Mucosa of rectum (tissue), 2 donors: ENCODE measurements around the gene JAML.

ENCODE experiments used
- H3K27ac ChIP-seq, 2 donors: one replicate each; pipeline ENCODE4 v1.7.0; 2013; ENCODE audit warnings: inconsistent platforms in 2 of 2, low read depth in 2 of 2, low read length in 2 of 2
- H3K27me3 ChIP-seq, 2 donors: one replicate each; pipeline ENCODE4 v1.7.0; 2013; ENCODE audit warnings: low read length in 2 of 2; ENCODE audit not compliant: control insufficient read depth in 2 of 2, insufficient read depth in 2 of 2
- H3K36me3 ChIP-seq, 2 donors: one replicate each; pipeline ENCODE4 v1.7.0; 2013; ENCODE audit warnings: low read length in 2 of 2; ENCODE audit not compliant: control insufficient read depth in 2 of 2, insufficient read depth in 2 of 2
- H3K4me1 ChIP-seq, 2 donors: one replicate each; pipeline ENCODE4 v1.7.0; 2013; ENCODE audit warnings: low read length in 2 of 2, mild to moderate bottlenecking in 1 of 2; ENCODE audit not compliant: control insufficient read depth in 2 of 2, insufficient read depth in 2 of 2
- H3K4me3 ChIP-seq, 2 donors: one replicate each; pipeline ENCODE4 v1.7.0; 2013; ENCODE audit warnings: low read length in 2 of 2
- H3K9ac ChIP-seq, 2 donors: one replicate each; pipeline ENCODE4 v1.7.0; 2013; ENCODE audit warnings: low read length in 2 of 2, low read depth in 1 of 2, mild to moderate bottlenecking in 1 of 2
- H3K9me3 ChIP-seq, 2 donors: one replicate each; pipeline ENCODE4 v1.7.0; 2013; ENCODE audit warnings: low read length in 2 of 2; ENCODE audit not compliant: control insufficient read depth in 2 of 2
- donor health status: healthy.
- donor health status: Normal muscosa, but diverticular disease.

Gene JAML

DNA sequence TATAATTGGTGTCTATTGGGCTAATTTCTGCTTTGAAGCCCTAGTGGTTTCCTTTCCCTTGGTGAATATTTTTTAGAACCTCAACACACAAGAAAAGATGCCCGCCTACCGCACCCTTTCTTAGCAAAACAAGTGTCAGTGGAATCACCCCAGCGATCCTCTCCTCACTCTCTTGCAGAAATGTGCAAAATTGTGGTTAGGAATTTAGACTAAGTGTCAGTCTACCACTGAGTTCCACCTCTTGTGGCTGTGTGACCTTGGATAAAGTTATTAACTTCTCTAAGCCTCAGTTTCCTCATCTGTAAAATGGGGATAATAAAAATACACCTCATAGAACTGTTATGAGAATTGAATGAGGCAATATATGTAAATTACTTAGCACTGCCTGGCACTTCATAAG lies 5.3 kb upstream of the JAML start:
- Histone ChIP-seq H3K27me3 (no peaks in the 10 kb centered on the region), H3K9me3 (no peaks in the 10 kb centered on the region), H3K9ac (no peak overlapping the region), H3K27ac (peak overlapping the region; percentile 44 to 48), H3K36me3 (peaks cover 6 to 17% of the 10 kb centered on the region in 2 donors), H3K4me3 (no peak overlapping the region), H3K4me1 (peaks cover 0 to 6% of the 10 kb centered on the region in 2 donors)

DNA sequence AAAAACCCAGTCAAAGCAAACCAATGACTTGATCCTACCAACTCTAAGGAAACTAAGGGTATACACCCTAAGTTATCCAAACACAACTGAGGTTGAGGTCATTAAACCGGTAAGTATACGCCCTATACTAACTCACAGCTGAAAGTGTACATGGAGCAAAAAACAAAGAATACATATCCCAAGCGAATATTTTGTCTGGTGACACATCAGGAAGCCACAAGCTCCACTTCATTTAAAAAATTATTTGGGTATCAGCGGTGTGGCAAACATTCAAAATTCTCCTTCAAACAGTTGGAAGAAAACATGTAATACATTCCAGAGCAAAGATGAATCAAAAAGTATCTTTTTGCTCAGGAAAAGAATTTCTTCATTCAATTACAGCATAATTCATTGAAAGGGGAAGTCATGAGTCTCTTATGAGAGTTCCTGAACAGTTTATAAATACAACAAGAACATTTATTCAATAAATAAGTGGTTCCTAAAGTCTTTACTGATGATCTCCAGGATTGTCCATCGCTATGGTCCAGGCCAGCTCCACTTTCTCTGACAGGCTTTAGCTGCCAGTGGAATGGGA lies 4.5 kb upstream of the JAML start:
- peaks cover 0 to 7% of the 10 kb centered on the region in 2 donors for H3K4me1 ChIP-seq
- peak overlapping the region; percentile 44 to 48 for H3K27ac ChIP-seq
- peaks cover 6 to 10% of the 10 kb centered on the region in 2 donors for H3K36me3 ChIP-seq
- no peak overlapping the region for H3K4me3 ChIP-seq
- H3K9me3 ChIP-seq = no peaks in the 10 kb centered on the region
- H3K27me3 ChIP-seq = no peaks in the 10 kb centered on the region
- H3K9ac ChIP-seq = no peak overlapping the region

DNA sequence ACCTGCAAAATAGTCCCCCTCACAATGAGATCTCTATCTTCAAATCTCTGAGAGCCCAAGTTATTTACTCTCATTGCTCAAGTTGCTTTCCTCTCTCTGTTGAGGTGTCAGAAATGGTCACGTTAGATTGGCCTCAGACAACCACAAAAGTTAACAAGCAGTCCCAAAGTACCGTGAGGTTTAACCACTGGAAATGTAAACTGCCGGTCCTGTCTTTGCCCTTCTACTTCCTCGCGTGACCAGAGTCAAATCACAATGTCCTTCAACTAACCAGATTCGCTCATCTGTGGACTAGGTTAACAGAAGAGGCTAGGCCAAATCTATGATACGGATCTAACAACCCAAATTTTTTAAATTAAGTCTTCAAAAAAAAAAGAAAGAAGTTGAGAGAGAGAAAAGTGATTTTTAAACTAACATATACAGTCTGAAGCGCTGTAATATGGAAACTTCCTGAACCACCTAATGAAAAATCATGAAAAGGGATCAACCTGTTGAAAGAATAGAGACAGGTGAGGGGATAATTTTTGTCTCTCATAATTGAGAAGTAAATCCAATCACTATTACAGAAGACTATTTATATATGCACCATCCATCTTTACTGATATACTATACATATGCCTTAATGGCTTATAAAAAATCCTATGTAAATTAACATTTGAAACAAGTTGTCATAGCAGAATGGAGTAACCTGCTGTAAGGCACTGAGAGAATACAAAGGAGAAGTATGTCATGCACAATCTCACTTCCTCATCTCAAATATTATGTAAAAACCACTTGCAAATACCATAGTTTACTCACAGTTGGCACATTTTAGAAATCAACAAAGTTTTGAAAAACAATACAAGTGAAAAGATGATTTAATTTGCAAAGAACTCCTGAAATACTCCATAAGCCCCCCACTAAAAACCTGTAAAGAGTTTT lies 3.3 kb upstream of the JAML start:
- Histone ChIP-seq H3K27me3 (no peaks in the 10 kb centered on the region), H3K9me3 (no peaks in the 10 kb centered on the region), H3K4me1 (peaks cover 0 to 7% of the 10 kb centered on the region in 2 donors), H3K9ac (no peak overlapping the region), H3K36me3 (peaks cover 2 to 6% of the 10 kb centered on the region in 2 donors), H3K4me3 (no peak overlapping the region), H3K27ac (peak overlapping the region; percentile 26 to 43)

DNA sequence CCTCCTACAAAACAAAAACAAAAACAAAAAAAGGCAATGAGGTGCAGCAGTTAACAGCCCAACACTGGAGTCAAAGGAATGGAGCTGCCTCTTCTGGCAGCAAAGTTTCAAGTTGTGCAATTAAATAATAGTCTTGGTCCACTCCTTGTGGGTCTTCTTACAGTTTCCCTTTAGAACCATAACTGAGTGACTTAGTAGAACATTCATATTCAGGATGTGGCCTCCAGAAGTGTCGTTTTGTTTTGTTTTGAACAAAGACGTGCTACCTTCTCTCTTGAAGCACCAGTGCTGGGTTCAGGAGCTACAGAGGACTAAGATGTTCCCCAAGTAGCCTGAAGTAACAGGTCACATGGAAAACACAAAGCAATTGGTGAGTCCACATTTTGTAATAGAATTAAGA lies 2.0 kb upstream of the JAML start:
- Histone ChIP-seq H3K36me3 (peaks cover 0 to 3% of the 10 kb centered on the region in 2 donors), H3K27me3 (no peaks in the 10 kb centered on the region), H3K9me3 (no peaks in the 10 kb centered on the region), H3K27ac (peak overlapping the region; percentile 26 to 50), H3K4me1 (peaks cover 0 to 7% of the 10 kb centered on the region in 2 donors), H3K4me3 (no peak overlapping the region), H3K9ac (no peak overlapping the region)

DNA sequence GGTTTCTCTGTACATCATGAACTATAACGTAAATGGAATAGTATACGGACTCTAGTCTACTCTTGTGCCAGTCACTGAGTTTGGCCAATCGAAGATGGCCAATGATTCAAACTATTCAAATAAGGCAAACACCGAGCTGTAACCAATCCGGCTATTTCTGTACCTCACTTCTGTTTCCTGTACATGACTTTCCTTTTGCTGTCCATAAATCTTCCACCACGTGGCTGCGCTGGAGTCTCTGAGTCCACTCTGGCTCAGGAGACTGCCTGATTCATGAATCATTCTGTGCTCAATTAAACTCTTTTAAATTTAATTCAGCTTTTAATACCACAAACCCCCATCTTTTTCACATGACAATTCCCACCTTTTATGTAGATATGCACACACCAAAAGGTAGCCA lies 1.5 kb upstream of the JAML start:
- peaks cover 0 to 2% of the 10 kb centered on the region in 2 donors for H3K27me3 ChIP-seq
- no peak overlapping the region for H3K4me3 ChIP-seq
- H3K27ac ChIP-seq = peak overlapping the region in 1 of 2 donors; percentile 50
- H3K9ac ChIP-seq = no peak overlapping the region
- H3K9me3 ChIP-seq = no peaks in the 10 kb centered on the region
- peaks cover 0 to 3% of the 10 kb centered on the region in 2 donors for H3K36me3 ChIP-seq
- peaks cover 0 to 7% of the 10 kb centered on the region in 2 donors for H3K4me1 ChIP-seq

DNA sequence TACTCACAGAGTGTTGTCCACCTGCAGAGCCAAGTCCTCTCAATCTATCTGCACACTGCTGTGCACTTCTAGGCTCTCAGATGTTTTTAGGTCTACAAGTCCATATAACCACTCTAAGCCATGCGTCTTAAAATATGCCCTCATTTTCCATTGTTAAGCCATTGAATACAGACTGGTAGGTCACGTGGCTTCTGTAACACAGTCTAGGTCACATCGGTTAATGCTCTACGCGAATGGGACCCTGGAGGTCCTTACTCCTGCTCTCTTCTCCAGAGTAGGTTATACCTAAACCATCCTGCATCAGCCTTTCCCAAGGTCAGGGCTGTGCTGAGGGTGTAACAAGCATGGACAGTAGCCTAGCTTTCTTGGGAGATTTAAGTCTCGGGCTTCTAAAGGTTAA lies 819 bp downstream of the JAML start:
- peak overlapping the region in 1 of 2 donors; percentile 29 for H3K9ac ChIP-seq
- H3K4me3 ChIP-seq = peak overlapping the region in 1 of 2 donors; percentile 29
- no peaks in the 10 kb centered on the region for H3K36me3 ChIP-seq
- H3K27ac ChIP-seq = peak overlapping the region; percentile 12 to 19
- H3K9me3 ChIP-seq = no peaks in the 10 kb centered on the region
- peaks cover 0 to 7% of the 10 kb centered on the region in 2 donors for H3K4me1 ChIP-seq
- H3K27me3 ChIP-seq = peaks cover 0 to 3% of the 10 kb centered on the region in 2 donors

DNA sequence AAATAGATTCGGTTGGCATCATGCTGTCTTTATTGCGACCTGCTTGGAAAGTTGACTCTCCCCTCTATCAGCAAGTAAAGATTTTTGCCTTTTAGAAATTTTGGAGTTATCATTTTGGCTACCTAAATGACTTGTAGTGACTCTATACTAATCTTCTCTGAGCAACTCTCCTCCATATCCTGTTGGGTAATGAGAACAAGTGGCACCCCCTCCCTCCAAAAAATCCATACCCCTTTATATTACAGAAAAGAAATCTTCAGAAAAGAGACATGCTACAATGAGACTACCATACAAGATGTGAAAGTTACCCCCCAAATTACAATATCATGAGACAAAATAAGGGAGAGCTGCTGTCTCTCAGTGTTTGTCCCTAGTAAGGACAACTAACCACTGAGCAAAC lies 1.2 kb downstream of the JAML start:
- Histone ChIP-seq H3K4me3 (peak overlapping the region in 1 of 2 donors; percentile 29), H3K36me3 (no peaks in the 10 kb centered on the region), H3K9me3 (no peaks in the 10 kb centered on the region), H3K9ac (peak overlapping the region in 1 of 2 donors; percentile 29), H3K4me1 (peaks cover 0 to 7% of the 10 kb centered on the region in 2 donors), H3K27me3 (peaks cover 0 to 3% of the 10 kb centered on the region in 2 donors), H3K27ac (peak overlapping the region; percentile 12 to 19)

DNA sequence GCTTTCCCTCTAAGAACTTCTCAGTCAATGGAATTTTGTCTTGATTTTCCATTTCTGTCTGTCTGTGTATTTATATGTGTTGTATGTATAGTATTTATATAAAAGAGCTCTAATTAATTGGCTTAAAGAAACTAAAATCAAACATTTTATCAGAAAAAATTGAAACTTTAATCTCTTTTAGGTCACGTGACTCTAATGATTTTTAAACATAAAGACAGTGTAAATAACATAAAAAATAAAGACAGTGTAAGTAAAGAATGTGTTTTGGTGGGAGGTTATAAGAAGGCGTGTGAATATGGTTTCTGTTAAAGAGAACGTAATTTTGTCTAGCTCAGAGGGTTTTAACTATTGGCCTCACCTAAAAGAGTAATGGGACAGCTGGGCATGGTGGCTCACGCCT lies 2.4 kb downstream of the JAML start:
- Histone ChIP-seq H3K9ac (no peak overlapping the region), H3K4me3 (peak overlapping the region in 1 of 2 donors; percentile 29), H3K27me3 (peaks cover 0 to 3% of the 10 kb centered on the region in 2 donors), H3K9me3 (no peaks in the 10 kb centered on the region), H3K27ac (no peak overlapping the region), H3K36me3 (no peaks in the 10 kb centered on the region), H3K4me1 (peaks cover 0 to 7% of the 10 kb centered on the region in 2 donors)

DNA sequence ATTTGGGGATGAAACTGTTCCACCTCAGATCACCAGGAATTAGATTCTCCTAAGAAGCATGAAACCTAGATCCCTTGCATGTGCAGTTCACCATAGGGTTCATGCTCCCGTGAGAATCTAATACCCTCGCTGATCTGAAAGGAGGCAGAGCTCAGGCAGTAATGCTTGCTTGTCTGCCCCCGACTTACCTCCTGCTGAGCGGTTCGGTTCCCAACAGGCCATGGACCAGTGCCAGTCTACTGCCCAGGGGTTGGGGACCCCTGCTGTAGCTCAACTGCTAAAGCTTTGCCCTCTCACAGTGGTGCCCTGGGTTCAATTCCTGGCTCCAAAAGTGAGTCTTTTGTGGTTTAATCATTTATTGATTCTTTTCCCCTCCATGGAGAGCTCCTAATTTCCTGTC lies 3.4 kb downstream of the JAML start:
- Histone ChIP-seq H3K36me3 (no peaks in the 10 kb centered on the region), H3K9me3 (no peaks in the 10 kb centered on the region), H3K27ac (peak overlapping the region in 1 of 2 donors; percentile 39), H3K27me3 (peaks cover 0 to 3% of the 10 kb centered on the region in 2 donors), H3K9ac (no peak overlapping the region), H3K4me1 (peaks cover 0 to 3% of the 10 kb centered on the region in 2 donors), H3K4me3 (peak overlapping the region in 1 of 2 donors; percentile 45)

DNA sequence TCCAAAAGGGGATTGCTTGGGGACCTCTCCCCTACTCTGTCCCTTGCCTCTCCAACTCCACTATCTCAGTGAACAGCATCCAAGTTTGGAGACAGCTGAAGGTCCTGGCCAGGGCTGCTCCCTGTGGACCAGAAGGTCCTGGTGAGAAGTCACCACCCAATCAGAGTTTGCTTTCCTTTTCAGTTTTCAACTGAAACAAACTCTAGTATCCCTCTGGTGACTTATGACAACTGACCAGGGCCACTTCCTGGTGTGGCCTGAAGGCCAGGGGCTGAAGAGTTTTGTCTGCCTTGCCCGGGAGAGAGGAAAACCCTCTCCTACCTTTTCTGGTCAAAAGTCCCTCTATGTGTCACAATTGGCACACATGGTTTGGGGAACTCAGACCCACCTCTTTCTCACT lies 5.1 kb downstream of the JAML start:
- Histone ChIP-seq H3K27ac (peak overlapping the region in 1 of 2 donors; percentile 50), H3K9me3 (no peaks in the 10 kb centered on the region), H3K4me3 (peak overlapping the region in 1 of 2 donors; percentile 0), H3K9ac (peak overlapping the region in 1 of 2 donors; percentile 28), H3K4me1 (peaks cover 2 to 4% of the 10 kb centered on the region in 2 donors), H3K36me3 (no peaks in the 10 kb centered on the region), H3K27me3 (peaks cover 0 to 3% of the 10 kb centered on the region in 2 donors)
